HL-60/S4 treated with retinoic acid at 250 ng/mL for 4 days and 3 days (cell line): ENCODE measurements around the gene MEI4.
"Not testable (repeated sequence)": the region's sequence is repeated elsewhere in the genome, so short reads cannot be mapped to it uniquely, and the experiment has no call there.

Source experiments
- in situ Hi-C: fragments of 300-500 bp; cut with MboI; formaldehyde crosslinking; loops from 2 replicates; pipeline ENCODE4 v1.7.0; 2022; ENCODE audit warnings: low sequenced_read_pairs

MEI4 gene

DNA sequence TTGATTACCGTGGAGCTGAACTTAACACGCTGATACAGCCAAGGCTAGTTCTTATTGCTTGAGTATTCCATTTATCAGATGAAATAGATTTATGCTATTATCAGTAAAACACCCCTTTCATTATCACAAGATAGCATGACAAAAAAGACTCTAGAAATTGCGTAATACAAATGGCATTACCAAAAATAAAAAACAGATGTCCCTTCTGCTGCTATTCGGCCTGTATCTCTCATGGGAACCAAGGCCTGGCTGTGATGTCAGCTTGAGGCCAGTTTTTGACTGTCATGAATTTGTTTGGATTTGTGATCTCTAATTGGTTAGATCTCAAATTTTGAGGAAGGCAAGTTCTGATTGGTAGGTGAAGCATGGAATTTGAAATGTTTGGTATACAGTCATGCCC, 25.2 kb downstream of the MEI4 start:
- in situ Hi-C loops = no loop called here

DNA sequence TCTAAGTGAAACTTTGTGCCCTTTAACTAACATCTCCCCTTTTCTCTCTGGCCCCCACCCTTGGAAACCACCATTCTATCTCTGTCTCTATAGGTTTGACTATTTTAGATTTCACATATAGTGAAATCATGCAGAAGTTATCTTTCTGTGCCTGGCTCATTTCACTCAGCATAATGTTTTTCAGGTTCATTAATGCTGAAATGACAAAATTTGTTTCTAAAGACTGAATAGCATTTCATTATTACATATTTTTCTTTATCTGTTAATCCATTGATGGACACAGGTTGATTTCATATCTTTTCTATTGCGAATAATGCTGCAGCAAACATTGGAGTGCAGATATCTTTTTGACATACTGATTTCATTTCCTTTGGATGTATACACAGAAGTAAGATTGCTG, 30.7 kb downstream of the MEI4 start:
- in situ Hi-C loops = no loop called here

DNA sequence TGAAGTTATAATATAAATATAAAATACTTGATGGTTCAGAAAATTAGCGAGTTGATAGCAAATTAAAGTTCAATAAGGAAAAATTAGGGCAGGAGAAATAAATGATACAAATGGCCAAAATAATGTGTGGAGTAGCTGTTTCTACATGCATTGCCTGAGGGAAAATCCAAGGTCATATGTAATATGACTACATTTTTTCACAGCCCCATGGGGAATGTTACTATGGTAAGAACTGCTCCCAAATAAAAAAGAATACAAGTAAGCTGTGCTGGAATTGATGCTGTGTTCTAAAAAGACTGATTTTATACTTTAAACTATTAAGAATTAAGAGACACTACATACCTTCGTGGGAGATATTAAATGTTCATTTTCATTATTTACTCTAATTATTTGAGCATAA, 34.1 kb downstream of the MEI4 start:
- in situ Hi-C loops = no loop called here

DNA sequence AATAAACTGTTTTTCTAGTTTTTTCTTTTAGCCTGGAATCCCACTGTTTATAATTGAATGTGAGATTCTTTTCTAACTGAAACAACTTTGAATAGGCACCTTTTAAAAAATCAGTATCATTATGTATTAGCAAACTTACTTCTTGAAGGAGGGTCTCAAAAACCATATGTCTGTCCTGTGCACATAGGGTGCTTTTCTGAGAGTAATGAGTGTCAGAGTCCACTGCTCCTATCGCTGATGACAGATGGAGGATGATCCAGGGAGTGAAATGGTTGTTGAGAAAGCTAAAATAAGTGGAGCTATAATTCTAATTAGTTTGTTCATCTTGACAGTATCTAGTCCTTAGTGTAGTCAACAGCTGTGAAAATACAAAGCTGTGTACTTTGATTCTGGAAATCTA, 35.8 kb downstream of the MEI4 start:
- in situ Hi-C loops = no loop called here

DNA sequence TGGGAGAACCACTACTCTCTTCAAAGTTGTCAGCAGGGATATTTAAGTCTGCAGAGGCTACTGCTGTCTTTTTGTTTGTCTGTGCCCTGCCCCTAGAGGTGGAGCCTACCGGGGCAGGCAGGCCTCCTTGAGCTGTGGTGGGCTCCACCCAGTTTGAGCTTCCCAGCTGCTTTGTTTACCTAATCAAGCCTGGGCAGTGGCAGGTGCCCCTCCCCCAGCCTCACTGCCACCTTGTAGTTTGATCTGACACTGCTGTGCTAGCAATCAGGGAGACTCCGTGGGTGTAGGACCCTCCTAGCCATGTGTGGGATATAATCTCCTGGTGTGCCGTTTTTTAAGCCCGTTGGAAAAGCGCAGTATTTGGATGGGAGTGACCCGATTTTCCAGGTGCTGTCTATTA, 47.3 kb downstream of the MEI4 start:
- in situ Hi-C loops = not testable (repeated sequence)

DNA sequence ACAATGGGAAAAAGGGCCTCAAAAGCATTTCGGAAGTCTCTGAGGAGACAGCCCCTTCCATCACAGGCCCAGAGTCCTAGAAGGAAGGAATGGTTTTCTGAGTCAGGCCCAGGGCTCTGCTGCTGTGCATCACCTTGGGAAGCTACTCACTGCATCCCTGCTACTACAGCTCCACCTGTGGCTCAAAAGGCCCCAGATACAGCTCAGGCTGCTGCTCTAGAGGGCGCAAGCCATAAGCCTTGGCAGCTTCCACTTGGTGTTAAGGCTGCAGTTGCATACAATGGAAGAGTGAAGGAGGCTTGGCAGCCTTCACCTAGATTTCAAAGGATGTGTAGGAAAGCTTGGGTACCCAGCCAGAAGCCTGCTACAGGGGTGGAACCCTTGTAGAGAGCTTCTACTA, 54.8 kb downstream of the MEI4 start:
- in situ Hi-C loops = no loop called here

DNA sequence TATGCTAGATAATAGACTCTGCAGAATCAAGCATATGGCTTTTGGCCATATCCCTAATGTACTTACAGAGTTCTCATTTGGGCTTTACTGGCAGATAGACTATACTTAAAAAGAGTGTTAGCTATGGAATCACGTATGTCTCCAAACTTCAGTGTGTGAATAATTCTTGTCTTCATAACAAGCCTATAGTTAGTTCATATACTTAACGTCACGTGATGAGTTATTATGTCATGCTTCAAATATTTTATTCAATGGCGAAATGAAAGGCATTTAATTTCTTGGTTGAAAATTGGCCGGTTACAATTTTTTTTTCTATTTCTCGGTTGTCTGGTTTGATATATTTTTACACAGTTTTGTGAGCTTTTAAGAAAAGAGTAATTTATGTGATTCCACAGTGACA, 62.7 kb downstream of the MEI4 start:
- in situ Hi-C loops = no loop called here

DNA sequence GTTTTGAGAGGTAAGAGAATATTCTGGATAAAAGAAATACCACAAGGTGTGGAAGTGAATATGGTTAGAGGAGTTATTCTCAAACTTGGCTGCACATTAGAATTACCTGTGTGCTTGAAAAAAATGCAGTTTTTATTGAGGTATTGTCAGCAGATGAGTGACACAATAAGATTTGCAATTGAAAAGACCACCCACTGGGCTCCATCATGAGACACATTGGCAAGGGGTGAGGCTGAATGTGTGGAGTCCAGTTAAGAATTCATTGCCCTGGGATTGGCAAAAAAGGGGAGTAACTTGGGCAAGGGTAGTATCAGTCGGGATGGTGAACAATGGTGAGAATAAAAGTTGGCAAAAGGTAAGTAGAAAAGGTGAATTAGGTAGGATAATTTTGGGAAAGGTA, 63.5 kb downstream of the MEI4 start:
- in situ Hi-C loops = no loop called here

DNA sequence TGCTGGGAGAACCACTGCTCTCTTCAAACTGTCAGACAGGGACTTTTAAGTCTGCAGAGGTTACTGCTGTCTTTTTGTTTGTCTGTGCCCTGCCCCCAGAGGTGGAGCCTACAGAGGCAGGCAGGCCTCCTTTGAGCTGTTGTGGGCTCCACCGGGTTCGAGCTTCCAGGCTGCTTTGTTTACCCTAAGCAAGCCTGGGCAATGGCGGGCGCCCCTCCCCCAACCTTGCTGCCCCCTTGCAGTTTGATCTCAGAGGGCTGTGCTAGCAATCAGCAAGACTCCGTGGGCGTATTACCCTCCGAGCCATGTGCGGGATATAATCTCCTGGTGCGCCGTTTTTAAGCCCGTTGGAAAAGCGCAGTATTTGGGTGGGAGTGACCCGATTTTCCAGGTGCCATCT, 83.2 kb downstream of the MEI4 start:
- in situ Hi-C loops = not testable (repeated sequence)

DNA sequence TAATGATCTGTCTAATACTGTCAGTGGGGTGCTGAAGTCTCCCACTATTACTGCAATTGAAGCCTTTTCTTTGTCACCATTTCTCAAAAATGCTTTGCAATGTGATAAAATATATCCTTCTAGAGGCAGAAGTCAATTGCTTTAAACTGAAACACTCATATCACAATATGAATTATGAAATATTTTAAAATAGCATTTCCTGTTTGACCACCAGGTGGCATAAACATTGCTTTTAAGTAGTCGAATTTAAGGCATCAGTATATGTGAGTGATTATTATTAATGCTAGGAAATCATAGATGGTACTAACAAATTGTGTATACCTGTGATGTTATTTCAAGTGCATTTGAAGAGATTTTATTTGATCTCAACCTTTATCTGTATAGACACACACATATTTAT, 87.5 kb downstream of the MEI4 start:
- in situ Hi-C loops = no loop called here

DNA sequence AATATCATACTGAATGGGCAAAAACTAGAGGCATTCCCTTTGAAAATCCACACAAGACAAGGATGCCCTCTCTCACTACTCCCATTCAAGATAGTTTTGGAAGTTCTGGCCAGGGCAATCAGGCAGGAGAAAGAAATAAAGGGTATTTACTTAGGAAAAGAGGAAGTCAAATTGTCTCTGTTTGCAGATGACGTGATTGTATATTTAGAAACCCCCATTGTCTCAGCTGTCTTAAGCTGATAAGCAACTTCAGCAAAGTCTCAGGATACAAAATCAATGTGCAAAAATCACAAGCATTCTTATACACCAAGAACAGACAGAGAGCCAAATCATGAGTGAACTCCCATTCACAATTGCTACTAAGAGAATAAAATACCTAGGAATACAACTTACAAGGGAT, 99.3 kb downstream of the MEI4 start:
- in situ Hi-C loops = not testable (repeated sequence)

DNA sequence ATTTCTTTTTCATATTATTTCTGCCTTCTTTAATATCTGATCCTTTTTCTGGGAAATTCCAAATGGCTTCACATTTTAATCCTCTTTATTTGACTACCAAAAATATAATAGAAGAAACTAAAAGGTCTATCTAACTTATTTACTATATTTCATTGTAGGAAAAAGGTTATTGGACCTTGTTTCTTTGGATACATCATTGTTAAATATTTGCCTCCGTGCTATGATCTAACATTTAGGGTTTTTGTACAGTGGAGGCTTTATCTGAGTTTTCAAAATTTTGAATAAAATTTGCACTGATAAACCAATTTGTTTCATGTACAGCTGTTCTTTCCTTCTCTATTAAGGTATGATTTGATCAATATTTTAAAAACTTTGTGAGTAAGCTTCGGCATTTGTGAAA, 109.5 kb downstream of the MEI4 start:
- in situ Hi-C loops = no loop called here

DNA sequence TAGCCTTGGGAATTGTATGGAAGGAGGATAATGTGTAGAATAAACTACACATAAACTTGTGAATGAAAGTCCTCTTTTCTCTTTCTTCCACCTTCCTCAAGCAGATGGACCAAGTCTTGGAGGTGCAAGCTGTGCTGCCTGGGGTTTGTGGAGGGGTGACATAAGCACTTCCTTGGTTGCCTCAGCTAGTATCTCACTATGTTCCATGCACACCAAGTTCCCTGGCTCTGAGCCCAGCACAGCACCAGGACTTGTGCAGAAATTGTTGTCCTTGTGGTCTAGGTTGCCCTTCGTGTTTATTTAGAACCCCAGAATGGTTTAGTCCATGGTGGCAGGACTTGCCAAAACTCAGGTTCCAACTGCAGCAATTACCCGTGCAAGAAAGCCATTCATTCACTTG, 110.3 kb downstream of the MEI4 start:
- in situ Hi-C loops = no loop called here

DNA sequence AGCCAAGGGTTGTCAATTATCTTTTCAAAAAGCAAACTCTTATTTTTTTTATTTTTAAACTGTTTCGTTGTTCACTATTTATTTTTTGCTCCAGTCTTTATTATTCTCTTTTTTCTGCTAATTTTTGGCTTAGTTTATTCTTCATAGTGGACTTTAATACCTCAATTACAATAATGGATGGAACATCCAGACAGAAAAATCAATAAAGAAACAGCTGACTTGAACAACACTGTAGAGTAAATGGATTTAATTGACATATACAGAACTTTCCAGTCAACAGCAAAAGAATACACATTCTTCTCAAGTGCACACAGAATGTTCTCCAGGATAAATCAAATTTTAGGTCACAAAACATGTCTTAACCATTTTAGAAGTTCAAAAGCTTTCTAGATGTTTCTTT, 111.5 kb downstream of the MEI4 start:
- in situ Hi-C loops = no loop called here

DNA sequence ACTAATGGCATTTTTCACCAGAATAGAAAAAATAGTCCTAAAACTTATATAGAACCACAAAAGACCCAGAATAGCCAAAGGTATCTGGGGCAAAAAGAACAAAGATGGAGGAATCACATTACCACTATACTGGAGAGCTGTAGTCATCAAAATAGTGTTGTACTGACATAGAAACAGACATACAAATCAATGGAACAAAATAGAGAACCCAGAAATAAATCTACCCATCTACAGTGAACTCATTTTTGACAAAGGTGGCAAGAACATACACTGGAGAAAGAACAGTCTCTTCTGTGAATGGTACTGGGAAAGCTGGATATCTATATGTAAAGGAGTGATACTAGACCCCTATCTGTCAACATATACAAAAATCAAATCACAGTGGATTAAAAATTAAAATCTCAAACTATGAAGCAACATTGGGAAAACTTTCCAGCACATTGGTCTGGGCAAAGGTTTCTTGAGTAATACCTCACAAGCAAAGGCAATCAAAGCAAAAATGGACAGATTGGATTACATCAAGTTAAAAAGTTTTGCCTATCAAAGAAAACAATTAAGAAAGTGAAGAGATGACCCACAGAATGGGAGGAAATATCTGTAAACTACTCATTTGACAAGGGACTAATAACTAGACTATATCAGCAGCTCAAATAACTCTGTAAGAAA, 120.5 kb downstream of the MEI4 start:
- in situ Hi-C loops = no loop called here

DNA sequence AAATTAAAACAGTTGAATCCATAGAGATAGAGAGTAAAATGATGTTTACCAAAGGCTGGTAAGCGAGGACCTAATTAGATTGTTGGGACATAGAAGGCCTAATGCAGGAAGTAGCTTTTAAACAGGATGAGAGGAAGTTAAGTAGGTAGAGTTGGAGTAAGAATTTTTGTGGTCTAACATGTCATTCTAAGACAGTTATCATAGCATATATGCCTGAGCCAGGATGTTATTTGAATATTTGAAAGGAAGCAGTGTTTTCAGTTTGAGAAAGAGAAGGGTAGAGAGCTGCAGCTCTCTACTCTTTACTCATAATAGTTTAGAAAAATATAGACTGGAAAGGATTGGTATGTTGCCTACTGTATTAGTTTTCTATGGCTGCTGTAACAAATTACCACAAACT, 121.6 kb downstream of the MEI4 start:
- in situ Hi-C loops = no loop called here

DNA sequence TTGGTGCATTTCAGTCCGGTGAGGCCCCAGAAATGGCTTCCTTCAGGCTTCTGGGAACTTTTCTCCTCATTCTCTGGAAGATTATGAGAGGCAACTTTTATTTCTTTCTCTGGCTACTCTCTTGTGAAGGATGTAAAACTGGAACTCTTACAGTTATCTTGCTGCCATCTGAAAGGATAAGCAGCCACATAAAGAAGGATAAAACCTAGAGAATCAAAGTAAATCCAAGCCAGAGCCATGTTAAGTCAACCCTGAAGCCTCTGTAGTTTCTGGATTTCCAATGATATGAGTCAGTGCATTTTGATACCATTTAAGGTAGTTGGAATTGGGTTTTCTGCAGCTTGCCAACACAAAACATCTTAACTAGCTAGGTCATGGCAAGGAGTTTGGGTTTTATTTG, 123.6 kb downstream of the MEI4 start:
- in situ Hi-C loops = no loop called here

DNA sequence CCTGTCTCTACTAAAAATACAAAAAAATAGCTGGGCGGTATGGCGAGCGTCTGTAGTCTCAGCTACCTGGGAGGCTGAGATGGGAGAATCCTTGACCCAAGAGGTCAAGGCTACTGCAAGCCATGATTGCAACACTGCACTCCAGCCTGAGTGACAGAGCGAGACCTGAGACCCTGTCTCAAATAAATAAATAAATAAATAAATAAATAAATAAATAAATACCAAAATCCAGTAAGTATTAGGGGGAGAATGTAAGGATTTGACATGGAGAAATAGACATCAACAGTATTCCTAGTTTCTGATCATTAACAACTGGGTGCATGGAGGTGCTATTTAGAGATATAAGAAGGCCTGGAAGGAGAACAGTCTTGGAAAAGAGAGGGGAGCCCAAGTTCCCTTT, 125.7 kb downstream of the MEI4 start:
- in situ Hi-C loops = no loop called here

DNA sequence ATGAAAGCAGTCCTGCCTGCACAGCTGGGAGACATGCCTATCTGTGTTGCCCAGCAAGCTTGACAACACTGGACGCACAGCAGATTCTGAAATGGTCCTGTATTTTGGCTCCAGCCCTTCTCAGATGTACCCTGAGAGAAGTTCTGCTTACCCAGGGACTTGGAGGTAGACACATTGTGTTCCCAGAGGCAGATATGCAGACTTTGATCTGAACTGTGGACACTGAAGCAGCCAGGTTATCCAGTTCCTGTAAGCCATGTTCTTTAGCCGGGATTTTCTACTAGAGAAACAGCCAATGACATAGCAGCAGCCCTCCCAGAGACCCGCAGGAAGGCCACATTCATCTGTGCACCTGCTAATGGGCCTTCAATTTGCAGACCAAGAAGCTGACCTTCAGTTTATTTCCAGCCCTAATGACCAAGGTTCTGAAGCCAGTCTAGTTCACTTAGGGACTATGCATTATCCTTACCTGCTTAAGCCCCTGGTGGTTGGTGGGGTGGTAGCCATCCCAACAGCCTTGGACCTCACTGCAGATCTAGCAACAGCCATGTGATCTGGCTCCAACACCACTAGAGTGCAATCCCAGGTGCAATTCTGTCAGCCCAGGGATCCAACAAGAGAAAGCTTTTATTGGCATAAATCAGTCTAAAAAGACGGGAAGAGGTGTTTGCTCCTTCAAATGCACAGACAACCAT, 134.2 kb downstream of the MEI4 start:
- in situ Hi-C loops = no loop called here

DNA sequence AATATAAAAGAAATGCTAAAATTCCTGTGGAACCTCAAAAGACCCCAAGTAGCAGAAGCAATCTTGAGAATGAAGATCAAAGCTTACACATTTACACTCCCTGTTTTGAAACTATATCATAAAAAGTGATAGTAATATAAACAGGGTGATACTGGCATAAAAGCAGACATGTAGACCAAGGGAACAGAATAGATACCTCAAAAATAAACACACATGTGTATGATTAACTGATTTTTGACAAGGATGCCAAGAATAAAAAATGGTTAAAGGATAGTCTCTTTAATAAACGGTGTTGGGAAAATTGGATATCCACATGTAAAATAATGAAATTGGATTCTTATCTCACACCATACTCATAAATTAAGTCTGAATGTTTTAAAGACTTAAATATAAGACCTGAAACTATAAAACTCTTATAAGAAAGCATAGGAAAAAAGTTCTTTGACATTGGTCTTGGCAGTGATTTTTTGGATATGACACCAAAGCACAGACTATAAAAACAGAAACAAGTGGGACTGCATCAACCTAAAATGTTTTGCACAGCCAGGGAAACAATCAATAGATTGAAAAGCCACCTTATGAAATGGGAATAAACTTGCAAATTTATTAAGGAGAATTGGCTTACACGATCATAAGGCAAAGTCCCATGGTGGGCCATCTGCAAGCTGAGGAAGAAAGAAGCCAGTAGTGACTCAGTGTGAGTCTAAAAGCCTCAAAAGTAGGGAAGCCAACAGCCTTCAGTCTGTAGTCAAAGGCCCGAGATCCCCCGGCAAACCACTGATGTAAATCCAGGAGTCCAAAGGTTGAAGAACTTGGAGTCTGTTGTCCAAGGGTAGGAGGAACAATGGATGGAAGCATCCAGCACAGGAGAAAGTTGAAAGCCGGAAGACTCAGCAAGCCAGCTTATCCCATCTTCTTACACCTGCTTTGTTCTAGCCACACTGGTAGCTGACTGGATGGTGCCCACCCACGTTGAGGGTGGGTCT, 144.3 kb downstream of the MEI4 start:
- in situ Hi-C loops = no loop called here

DNA sequence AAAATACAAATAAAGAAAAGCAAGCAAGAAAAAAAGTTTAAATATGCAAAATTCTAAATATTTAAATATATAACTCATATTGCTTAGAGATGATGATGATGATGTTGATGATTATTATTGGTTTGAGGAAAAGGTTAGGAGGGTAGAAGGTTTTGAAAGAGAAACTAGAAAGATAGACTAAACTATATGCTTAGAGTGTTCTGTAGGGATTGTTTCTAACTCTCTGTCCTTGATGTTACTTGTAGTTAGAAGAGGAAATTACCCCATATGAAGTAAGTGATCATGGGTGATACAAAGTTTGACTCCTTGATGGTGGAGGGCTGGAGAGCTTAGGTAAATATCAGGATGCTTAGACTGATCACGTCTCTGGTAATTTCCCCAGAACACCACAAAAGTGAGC, 159.5 kb downstream of the MEI4 start:
- in situ Hi-C loops = no loop called here

DNA sequence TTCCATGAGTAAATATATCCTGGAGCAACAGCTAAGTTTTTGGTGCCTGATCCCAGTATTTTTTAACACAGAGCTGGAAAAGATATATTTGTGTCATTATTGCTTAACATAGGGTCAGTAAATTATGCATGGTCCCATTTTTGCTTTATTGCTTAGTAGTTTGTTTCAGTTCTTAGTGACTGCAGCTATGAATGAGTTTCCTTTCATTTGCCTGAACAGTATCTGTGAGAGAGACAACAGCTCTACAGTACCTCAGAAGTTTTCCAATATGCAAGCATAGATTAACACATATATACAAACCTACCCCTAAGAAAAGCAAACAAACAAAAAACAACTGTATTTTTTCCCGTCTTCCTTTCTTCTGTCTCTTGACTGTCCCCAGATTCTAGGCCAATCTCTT, 160.3 kb downstream of the MEI4 start:
- in situ Hi-C loops = no loop called here
